SH-SY5Y (cell line): ENCODE results near the gene PCDH18.

Experiments
- GATA2 ChIP-seq: IDR thresholded peaks from 2 replicates; pipeline ENCODE4 v1.6.1; 2011; ENCODE audit warnings: mild to moderate bottlenecking, low read depth, low read length
- GATA3 ChIP-seq: IDR thresholded peaks from 2 replicates; pipeline ENCODE4 v1.6.1; 2011; ENCODE audit warnings: low read depth, mild to moderate bottlenecking, low read length, moderate library complexity

PCDH18 gene

GRCh38 chr4:137510557-137511265, 21.6 kb downstream of the PCDH18 start:
- TF ChIP-seq GATA2 (no peak), GATA3 (no peak)

GRCh38 chr4:137509855-137510282, 22.4 kb downstream of the PCDH18 start:
- TF ChIP-seq GATA3 (no peak), GATA2 (no peak)

- TF ChIP-seq GATA2 (no peak), GATA3 (no peak)
Measured at GRCh38 chr4:137502339-137503129, 29.8 kb downstream of the PCDH18 start.

- TF ChIP-seq GATA2 = no peak
- no peak for TF ChIP-seq GATA3
Measured at GRCh38 chr4:137495578-137495977, 36.7 kb downstream of the PCDH18 start.

GRCh38 chr4:137476345-137476744, 55.9 kb downstream of the PCDH18 start:
- TF ChIP-seq GATA3 (no peak), GATA2 (no peak)

- TF ChIP-seq GATA2 = peak; percentile 85
- TF ChIP-seq GATA3 = no peak; the same call in 1 of the 2 replicates
Measured at GRCh38 chr4:137474711-137475301, 57.5 kb downstream of the PCDH18 start.

GRCh38 chr4:137471895-137472294, 60.4 kb downstream of the PCDH18 start:
- TF ChIP-seq GATA2 (no peak), GATA3 (no peak)

GRCh38 chr4:137471461-137471860, 60.8 kb downstream of the PCDH18 start:
- TF ChIP-seq GATA2 = no peak
- no peak for TF ChIP-seq GATA3

- TF ChIP-seq GATA2 (no peak), GATA3 (no peak)
Measured at GRCh38 chr4:137470806-137471205, 61.5 kb downstream of the PCDH18 start.
